ENCODE measurements around the gene DPEP2. TPM values are rescaled to one million over a fixed set of nuclear protein-coding genes. Genes with fewer than 3 reads are reported as not detected.
"Not testable (repeated sequence)": the region's sequence is repeated elsewhere in the genome, so short reads cannot be mapped to it uniquely, and the experiment has no call there.

Gene DPEP2
- 0.31 TPM in 1 of 2 replicates, not detected in the other for total RNA-seq (2014; rRNA removed; shearing (Covaris generic))

GRCh38 chr16:67998779-67999688 lies at the start of gene DPEP2:
Gene DPEP2, minus strand, starts transcription at chr16:67999484. Its CDS starts 6,272 bp downstream, at chr16:67993212.
- in situ Hi-C loops (cut with HindIII; ENCODE audit: low sequenced_read_pairs): not testable (repeated sequence)

GRCh38 chr16:68047987-68048386 lies 48.7 kb upstream of the DPEP2 start:
- in situ Hi-C loops (cut with HindIII; ENCODE audit: low sequenced_read_pairs): no loop called here
- no peak for DNase-seq (ENCODE audit: low spot score)

More at GRCh38 chr16:67998779-67999688, at the start of gene DPEP2:
- not testable (repeated sequence) for DNase-seq (ENCODE audit: low spot score)

GRCh38 chr16:68046106-68046505 lies 46.8 kb upstream of the DPEP2 start:
- in situ Hi-C loops (cut with HindIII; ENCODE audit: low sequenced_read_pairs): no loop called here
- DNase-seq (ENCODE audit: low spot score): no peak

GRCh38 chr16:68041783-68042182 lies 42.5 kb upstream of the DPEP2 start:
- in situ Hi-C loops (cut with HindIII; ENCODE audit: low sequenced_read_pairs): no loop called here
- DNase-seq (ENCODE audit: low spot score): no peak

GRCh38 chr16:68040506-68041288 lies 41.4 kb upstream of the DPEP2 start:
- in situ Hi-C loops (cut with HindIII; ENCODE audit: low sequenced_read_pairs): no loop called here

GRCh38 chr16:68037841-68038597 lies 38.7 kb upstream of the DPEP2 start:
- in situ Hi-C loops (cut with HindIII; ENCODE audit: low sequenced_read_pairs): no loop called here
- no peak for DNase-seq (ENCODE audit: low spot score)

More at GRCh38 chr16:68040506-68041288, 41.4 kb upstream of the DPEP2 start:
- DNase-seq (ENCODE audit: low spot score): peak; percentile 81

- no peak for DNase-seq (ENCODE audit: low spot score)
- in situ Hi-C loops (cut with HindIII; ENCODE audit: low sequenced_read_pairs): no loop called here
Observed at GRCh38 chr16:68035227-68035626, 35.9 kb upstream of the DPEP2 start.

GRCh38 chr16:68033101-68033500 lies 33.8 kb upstream of the DPEP2 start:
- in situ Hi-C loops (cut with HindIII; ENCODE audit: low sequenced_read_pairs): no loop called here

GRCh38 chr16:68031951-68032350 lies 32.7 kb upstream of the DPEP2 start:
- in situ Hi-C loops (cut with HindIII; ENCODE audit: low sequenced_read_pairs): no loop called here
- DNase-seq (ENCODE audit: low spot score): no peak

More at GRCh38 chr16:68033101-68033500, 33.8 kb upstream of the DPEP2 start:
- no peak for DNase-seq (ENCODE audit: low spot score)

GRCh38 chr16:68030108-68030507 lies 30.8 kb upstream of the DPEP2 start:
- in situ Hi-C loops (cut with HindIII; ENCODE audit: low sequenced_read_pairs); DNase-seq (ENCODE audit: low spot score): not testable (repeated sequence)

GRCh38 chr16:68028996-68029395 lies 29.7 kb upstream of the DPEP2 start:
- in situ Hi-C loops (cut with HindIII; ENCODE audit: low sequenced_read_pairs): no loop called here
- no peak for DNase-seq (ENCODE audit: low spot score)

- peak; percentile 88 for DNase-seq (ENCODE audit: low spot score)
- in situ Hi-C loops (cut with HindIII; ENCODE audit: low sequenced_read_pairs): no loop called here
Observed at GRCh38 chr16:68022728-68023537, 23.6 kb upstream of the DPEP2 start, which contains the start of the genes DDX28 and DUS2. Gene DDX28, minus strand, starts transcription at chr16:68023232. Its CDS starts 30 bp downstream, at chr16:68023202. Gene DUS2, plus strand, starts transcription at chr16:68023284. Its CDS starts 14,740 bp downstream, at chr16:68038024.

- in situ Hi-C loops (cut with HindIII; ENCODE audit: low sequenced_read_pairs): no loop called here
- DNase-seq (ENCODE audit: low spot score): no peak
Observed at GRCh38 chr16:68022278-68022727, 23.0 kb upstream of the DPEP2 start.

GRCh38 chr16:68021490-68021889 lies 22.2 kb upstream of the DPEP2 start:
- in situ Hi-C loops (cut with HindIII; ENCODE audit: low sequenced_read_pairs): no loop called here
- no peak for DNase-seq (ENCODE audit: low spot score)

GRCh38 chr16:68019167-68019680 lies 19.9 kb upstream of the DPEP2 start:
- no peak for DNase-seq (ENCODE audit: low spot score)
- in situ Hi-C loops (cut with HindIII; ENCODE audit: low sequenced_read_pairs): no loop called here

GRCh38 chr16:68015681-68016080 lies 16.4 kb upstream of the DPEP2 start, which contains the start of gene DPEP2NB:
Gene DPEP2NB, minus strand, starts transcription at chr16:68015911. Its CDS starts 141 bp downstream, at chr16:68015770.
- DNase-seq (ENCODE audit: low spot score): no peak
- in situ Hi-C loops (cut with HindIII; ENCODE audit: low sequenced_read_pairs): no loop called here

- in situ Hi-C loops (cut with HindIII; ENCODE audit: low sequenced_read_pairs): no loop called here
- DNase-seq (ENCODE audit: low spot score): no peak
Observed at GRCh38 chr16:68013440-68013839, 14.2 kb upstream of the DPEP2 start.

GRCh38 chr16:68009872-68010271 lies 10.6 kb upstream of the DPEP2 start:
- DNase-seq (ENCODE audit: low spot score); in situ Hi-C loops (cut with HindIII; ENCODE audit: low sequenced_read_pairs): not testable (repeated sequence)

Measured in G401 (cell line).